ENCODE measurements around the gene ATAD3B. TPM values are rescaled to one million over a fixed set of nuclear protein-coding genes. Genes with fewer than 3 reads are reported as not detected.

The ATAD3B gene, protein sequence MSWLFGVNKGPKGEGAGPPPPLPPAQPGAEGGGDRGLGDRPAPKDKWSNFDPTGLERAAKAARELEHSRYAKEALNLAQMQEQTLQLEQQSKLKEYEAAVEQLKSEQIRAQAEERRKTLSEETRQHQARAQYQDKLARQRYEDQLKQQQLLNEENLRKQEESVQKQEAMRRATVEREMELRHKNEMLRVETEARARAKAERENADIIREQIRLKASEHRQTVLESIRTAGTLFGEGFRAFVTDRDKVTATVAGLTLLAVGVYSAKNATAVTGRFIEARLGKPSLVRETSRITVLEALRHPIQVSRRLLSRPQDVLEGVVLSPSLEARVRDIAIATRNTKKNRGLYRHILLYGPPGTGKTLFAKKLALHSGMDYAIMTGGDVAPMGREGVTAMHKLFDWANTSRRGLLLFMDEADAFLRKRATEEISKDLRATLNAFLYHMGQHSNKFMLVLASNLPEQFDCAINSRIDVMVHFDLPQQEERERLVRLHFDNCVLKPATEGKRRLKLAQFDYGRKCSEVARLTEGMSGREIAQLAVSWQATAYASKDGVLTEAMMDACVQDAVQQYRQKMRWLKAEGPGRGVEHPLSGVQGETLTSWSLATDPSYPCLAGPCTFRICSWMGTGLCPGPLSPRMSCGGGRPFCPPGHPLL
- 16.4 and 24.2 TPM in 2 replicates for total RNA-seq

GRCh38 chr1:1471389-1472052 is at the start of gene ATAD3B:
Gene ATAD3B (plus strand): TSS chr1:1471765. CDS start chr1:1471885, 120 bp downstream.

DNA sequence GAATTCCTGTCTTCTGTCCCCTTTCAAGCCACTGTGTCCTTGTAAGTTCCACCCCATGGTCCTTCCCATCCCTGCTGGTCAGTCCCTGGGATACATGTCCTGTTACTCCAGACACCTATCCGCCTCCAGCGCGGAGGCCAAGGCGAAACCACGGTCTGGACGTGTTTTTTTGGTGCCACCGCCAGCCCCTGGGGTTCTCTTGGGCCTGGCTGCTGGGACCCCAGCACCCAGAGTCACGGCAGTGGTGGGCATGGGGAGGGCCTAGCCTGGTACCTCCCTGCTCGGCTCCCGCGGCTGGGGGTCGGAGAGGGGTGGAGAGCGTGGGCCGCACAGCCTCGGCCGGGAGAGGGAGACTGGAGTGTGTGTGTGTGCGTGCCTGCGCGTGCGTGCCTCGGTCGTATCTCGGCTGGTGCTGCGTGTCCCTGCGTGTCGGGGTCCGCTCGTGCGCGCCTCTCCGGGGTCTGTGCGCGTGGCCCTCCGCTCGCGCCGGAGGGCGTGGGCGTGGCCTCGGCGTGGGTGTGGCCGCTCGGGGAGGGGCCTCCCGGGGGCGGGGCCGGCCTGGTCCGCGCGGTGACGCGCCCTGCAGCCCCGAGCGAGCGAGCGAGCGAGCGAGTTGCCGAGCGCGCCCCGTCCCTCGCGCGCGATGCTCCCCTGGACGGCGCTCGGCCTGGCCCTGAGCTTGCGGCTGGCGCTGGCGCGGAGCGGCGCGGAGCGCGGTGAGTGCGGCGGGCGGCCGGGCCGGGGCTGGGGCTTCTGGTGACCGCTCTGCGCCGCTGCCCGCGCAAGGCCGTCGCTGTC is 36.3 kb upstream of the ATAD3B start, which contains the start of gene VWA1:
Gene VWA1, plus strand, starts transcription at position 585 of the 798 bp plus-strand sequence. Its CDS starts 59 bp downstream, at position 644.

GRCh38 chr1:1449099-1449739 is 22.3 kb upstream of the ATAD3B start, which contains the start of gene ATAD3C:
Gene ATAD3C (plus strand): TSS chr1:1449689. CDS start chr1:1450684, 995 bp downstream.

DNA sequence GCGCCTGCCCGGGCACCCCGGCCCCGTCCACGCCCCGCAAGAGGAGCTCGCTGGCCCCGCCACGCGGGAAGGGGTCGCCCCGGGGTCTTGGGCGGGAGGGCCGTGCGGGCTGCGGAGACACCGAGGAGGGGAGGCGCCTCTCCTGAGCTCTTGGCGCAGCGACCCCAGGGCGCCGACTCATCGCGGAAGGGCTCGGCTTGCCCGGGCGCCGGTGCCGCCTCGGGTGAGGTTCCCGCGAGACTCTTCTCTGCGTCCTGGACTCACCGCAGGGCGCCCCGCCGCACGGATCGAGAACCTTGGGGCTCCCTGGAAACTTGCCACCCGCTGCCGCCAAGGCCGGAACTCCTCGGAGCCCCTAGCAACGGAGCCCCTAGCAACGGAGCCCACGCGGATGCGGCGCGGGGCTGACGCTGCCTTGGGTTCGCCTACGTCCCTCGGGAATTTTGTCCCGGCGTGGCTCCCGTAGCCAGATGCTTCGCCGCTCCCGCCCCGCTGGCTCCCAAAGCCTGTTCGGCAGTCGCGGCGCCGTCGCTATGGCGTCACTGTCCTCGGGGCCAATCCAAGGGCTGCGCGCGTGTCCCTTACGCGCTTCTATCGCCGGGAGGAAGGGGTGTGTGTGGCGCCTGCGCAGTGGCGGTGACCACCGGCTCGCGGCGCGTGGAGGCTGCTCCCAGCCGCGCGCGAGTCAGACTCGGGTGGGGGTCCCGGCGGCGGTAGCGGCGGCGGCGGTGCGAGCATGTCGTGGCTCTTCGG is 40.1 kb downstream of the ATAD3B start, which contains the start of gene ATAD3A:
Gene ATAD3A, plus strand, starts transcription at position 630 of the 753 bp plus-strand sequence. Its CDS starts 107 bp downstream, at position 737.

DNA sequence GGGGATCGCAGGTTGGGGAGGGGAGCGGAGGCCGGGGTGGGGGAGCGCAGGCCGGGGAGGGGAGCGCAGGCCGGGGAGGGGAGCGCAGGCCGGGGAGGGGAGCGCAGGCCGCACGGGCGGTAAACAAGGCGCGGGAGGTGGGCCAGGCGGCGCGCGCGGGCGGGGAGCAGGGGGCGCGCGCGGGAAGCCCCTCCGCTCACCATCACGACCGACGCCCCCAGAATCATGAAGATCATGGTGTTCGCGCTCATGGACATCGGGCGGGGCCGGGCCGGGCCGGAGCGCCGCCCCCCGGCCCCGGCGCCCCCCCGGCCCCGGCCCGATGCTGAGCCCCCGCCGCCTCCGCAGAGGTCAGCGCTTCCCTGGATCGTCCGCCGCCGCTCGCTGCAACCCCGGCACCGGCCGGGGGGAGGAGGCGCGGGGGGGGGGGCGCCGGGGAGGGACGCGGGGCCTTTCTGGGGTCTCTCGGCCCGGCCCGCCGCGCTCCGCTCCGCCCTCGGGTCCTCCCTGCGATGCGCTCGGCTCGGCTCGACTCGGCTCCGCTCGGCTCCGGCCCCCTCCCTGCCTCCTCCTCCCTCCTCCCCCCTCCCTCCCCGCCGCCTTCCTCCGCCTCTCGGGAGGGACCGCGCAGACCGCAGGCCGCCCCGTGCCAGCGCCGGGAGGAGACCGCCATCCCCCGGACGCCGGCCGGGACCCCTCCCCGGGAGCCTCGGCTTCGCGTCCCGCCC is 68.7 kb downstream of the ATAD3B start, which contains the start of gene TMEM240:
Gene TMEM240, minus strand, starts transcription at position 535 of the 728 bp plus-strand sequence. Its CDS starts 278 bp downstream, at position 257.

Other genes starting within 250 kb of the ATAD3B start
- gene SDF4, start 239.8 kb upstream of the ATAD3B start, total RNA-seq = 76.9 and 124 TPM in 2 replicates
- 24.4 and 25.6 TPM in 2 replicates for gene B3GALT6, start 239.5 kb upstream of the ATAD3B start, total RNA-seq
- 0.93 and 1.4 TPM in 2 replicates for gene C1QTNF12, start 225.0 kb upstream of the ATAD3B start, total RNA-seq
- 46.3 and 60.5 TPM in 2 replicates for gene UBE2J2, start 197.9 kb upstream of the ATAD3B start, total RNA-seq
- gene SCNN1D, start 191.3 kb upstream of the ATAD3B start, total RNA-seq = 0.68 and 1.4 TPM in 2 replicates
- gene ACAP3, start 163.8 kb upstream of the ATAD3B start, total RNA-seq = 17.4 and 57.2 TPM in 2 replicates
- 16.9 and 25.6 TPM in 2 replicates for gene PUSL1, start 163.2 kb upstream of the ATAD3B start, total RNA-seq
- gene INTS11, start 147.1 kb upstream of the ATAD3B start, total RNA-seq = 55.4 and 66.1 TPM in 2 replicates
- gene CPTP, start 147.0 kb upstream of the ATAD3B start, total RNA-seq = 19.8 and 32.1 TPM in 2 replicates
- gene TAS1R3, start 140.5 kb upstream of the ATAD3B start, total RNA-seq = under 0.01 and 0.36 TPM in 2 replicates
- gene DVL1, start 122.3 kb upstream of the ATAD3B start, total RNA-seq = 204 and 206 TPM in 2 replicates
- 0.34 and 1.1 TPM in 2 replicates for gene MXRA8, start 113.2 kb upstream of the ATAD3B start, total RNA-seq
- 60.4 and 110 TPM in 2 replicates for gene AURKAIP1, start 96.6 kb upstream of the ATAD3B start, total RNA-seq
- 57.4 and 139 TPM in 2 replicates for gene CCNL2, start 72.4 kb upstream of the ATAD3B start, total RNA-seq
- 50.2 and 56.3 TPM in 2 replicates for gene MRPL20, start 64.5 kb upstream of the ATAD3B start, total RNA-seq
- 4.4 and 18.2 TPM in 2 replicates for gene ANKRD65, start 50.5 kb upstream of the ATAD3B start, total RNA-seq
- gene VWA1, start 36.1 kb upstream of the ATAD3B start, total RNA-seq = 2.1 and 18.4 TPM in 2 replicates
- 0.34 and 1.1 TPM in 2 replicates for gene ATAD3C, start 22.1 kb upstream of the ATAD3B start, total RNA-seq
- 18.5 and 34.0 TPM in 2 replicates for gene ATAD3A, start 40.4 kb downstream of the ATAD3B start, total RNA-seq
- gene TMEM240, start 68.9 kb downstream of the ATAD3B start, total RNA-seq = 0.34 and 0.71 TPM in 2 replicates
- gene SSU72, start 103.1 kb downstream of the ATAD3B start, total RNA-seq = 69.4 and 83.5 TPM in 2 replicates
- 0.34 and 2.5 TPM in 2 replicates for gene FNDC10, start 128.4 kb downstream of the ATAD3B start, total RNA-seq
- gene MIB2, start 143.7 kb downstream of the ATAD3B start, total RNA-seq = 68.6 and 97.4 TPM in 2 replicates
- gene MMP23B, start 160.4 kb downstream of the ATAD3B start, total RNA-seq = 0.34 and 1.1 TPM in 2 replicates
- 8.5 and 12.8 TPM in 2 replicates for gene CDK11B, start 187.2 kb downstream of the ATAD3B start, total RNA-seq
- gene SLC35E2B, start 221.0 kb downstream of the ATAD3B start, total RNA-seq = 16.1 and 41.5 TPM in 2 replicates